VCaP (cell line): ENCODE data around the gene ENG.
"Not testable (repeated sequence)": the region's sequence is repeated elsewhere in the genome, so short reads cannot be mapped to it uniquely, and the experiment has no call there.

Experiments
- H3K27ac ChIP-seq: fragments of 450-650 bp; 2 replicates; pipeline ENCODE4 v1.5.1; 2017
- CTCF ChIP-seq: fragments of 450-650 bp; conservative IDR thresholded peaks from 2 replicates; pipeline ENCODE4 v1.5.1; 2017; ENCODE audit warnings: mild to moderate bottlenecking, moderate library complexity

Gene ENG

GRCh38 chr9:127846443-127847177, 7.8 kb downstream of the ENG start:
- no peak overlapping the region for H3K27ac ChIP-seq
- TF ChIP-seq CTCF = no peak

GRCh38 chr9:127845619-127846018, 8.8 kb downstream of the ENG start:
- H3K27ac ChIP-seq = not testable (repeated sequence)

GRCh38 chr9:127844821-127845359, 9.6 kb downstream of the ENG start:
- no peak for TF ChIP-seq CTCF
- H3K27ac ChIP-seq = no peak overlapping the region

- no peak overlapping the region for H3K27ac ChIP-seq
- TF ChIP-seq CTCF = no peak
Observed at GRCh38 chr9:127841087-127841835, 13.2 kb downstream of the ENG start.

GRCh38 chr9:127838375-127839078, 15.9 kb downstream of the ENG start:
- TF ChIP-seq CTCF = no peak
- H3K27ac ChIP-seq = no peak overlapping the region

- H3K27ac ChIP-seq = no peak overlapping the region
- TF ChIP-seq CTCF = no peak
Observed at GRCh38 chr9:127837346-127837745, 17.1 kb downstream of the ENG start.

- H3K27ac ChIP-seq = not testable (repeated sequence)
Observed at GRCh38 chr9:127836561-127836960, 17.9 kb downstream of the ENG start.

GRCh38 chr9:127835991-127836516, 18.4 kb downstream of the ENG start:
- H3K27ac ChIP-seq = no peak overlapping the region
- no peak for TF ChIP-seq CTCF
